KBM-7 (cell line): ENCODE data around the gene GSK3B.
"Not testable (repeated sequence)": the region's sequence is repeated elsewhere in the genome, so short reads cannot be mapped to it uniquely, and the experiment has no call there.

Experiments used
- DNase-seq: peaks from one replicate; pipeline ENCODE4 v3.0.0-alpha.2; 2015
- in situ Hi-C: fragments of 300-500 bp; cut with MboI; formaldehyde crosslinking; loops from 2 replicates; pipeline ENCODE4 v1.14.3; 2020; ENCODE audit warnings: low sequenced_read_pairs, low pct_unique_long_range_greater_than_20kb, mixed read lengths

GSK3B gene

DNA sequence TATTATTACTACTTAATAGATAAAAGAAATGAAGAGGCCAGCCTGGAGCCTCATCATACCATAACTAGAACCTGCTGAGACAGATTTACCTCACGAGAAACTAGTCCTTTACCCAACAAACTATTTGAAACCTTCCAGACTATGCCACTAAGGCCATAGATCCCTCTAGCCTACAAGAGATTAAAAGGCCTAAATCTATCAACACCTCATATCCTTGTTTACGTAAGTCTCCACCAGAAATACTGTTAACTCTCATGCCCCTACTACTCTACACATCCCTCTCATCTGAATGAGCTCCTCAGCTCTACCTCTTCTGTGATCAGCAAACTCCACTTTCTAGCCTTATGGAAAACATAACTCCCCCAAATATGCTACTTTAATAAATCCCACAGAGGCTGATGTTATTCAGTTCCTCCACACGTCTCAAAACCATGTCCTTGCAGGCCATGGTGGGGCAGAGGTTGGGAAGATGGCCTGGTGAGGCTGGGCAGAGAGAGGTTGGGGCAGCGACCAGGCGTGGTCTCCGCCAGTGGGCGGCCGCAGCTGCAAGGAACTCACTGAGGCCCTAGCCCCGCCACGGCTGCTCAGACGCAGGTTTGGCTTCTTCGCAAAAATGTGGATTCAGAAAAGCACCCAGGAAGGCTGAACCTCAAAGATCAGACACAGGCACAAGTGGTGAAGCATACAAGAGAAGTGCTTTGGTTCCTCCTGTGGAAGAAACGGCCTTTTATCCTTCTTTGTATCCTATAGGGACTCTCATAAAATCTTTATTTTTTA is 65.8 kb downstream of the GSK3B start:
- in situ Hi-C loops: no loop called here
- DNase-seq: no peak

DNA sequence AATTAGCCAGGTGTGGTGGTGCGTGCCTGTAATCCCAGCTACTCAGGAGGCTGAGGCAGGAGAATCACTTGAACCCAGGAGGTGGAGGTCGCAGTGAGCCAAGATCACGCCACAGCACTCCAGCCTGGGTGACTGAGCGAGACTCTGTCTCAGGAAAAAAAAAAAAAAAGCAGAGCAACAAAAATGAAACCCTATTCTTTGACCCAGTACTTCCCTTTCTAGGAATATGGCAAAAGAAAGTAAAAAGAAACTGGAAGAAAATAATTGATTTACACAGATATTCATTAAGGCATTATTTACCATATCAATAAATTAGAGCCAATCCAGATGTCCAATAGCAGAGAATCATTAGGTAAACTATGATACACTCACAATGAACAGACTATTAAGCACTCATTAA is 67.0 kb downstream of the GSK3B start:
- in situ Hi-C loops: no loop called here

DNA sequence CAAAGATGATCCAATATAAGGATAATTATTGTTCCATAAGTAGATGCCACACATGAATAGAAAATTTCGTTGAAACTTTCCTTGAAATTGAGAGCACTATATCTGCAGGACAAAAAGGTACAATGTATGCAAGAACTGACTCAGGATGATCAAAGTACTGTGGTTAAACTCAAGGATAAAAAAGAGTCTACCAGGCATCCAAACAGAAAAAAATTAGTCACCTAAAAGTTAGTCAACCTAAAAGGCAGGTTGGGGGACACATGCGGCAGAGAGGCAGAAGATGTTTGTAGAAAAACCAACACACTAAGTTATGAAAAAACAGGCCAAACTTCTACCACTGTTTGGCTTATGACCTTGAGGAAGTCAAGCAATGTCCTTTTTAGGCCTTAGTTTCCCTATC is 68.7 kb downstream of the GSK3B start:
- in situ Hi-C loops: no loop called here
- no peak for DNase-seq

More for the DNA sequence above, 67.0 kb downstream of the GSK3B start:
- DNase-seq: no peak

DNA sequence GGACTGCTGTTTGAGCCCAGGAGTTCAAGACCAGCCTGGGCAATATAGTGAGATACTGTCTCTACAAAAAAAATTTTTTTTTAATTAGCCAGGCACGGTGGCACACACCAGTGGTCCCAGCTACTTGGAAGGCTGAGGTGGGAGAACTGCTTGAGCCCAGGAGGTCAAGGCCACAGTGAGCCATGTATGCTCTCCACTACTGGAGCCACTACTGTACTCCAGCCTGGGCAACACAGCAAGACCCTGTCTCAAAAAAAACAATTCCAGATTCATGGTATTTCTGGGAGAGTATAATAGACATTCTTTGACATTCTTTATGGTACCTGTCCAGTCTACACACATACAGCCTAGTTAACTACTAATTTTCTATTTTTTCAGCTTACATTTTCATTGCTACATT is 70.1 kb downstream of the GSK3B start:
- no peak for DNase-seq

DNA sequence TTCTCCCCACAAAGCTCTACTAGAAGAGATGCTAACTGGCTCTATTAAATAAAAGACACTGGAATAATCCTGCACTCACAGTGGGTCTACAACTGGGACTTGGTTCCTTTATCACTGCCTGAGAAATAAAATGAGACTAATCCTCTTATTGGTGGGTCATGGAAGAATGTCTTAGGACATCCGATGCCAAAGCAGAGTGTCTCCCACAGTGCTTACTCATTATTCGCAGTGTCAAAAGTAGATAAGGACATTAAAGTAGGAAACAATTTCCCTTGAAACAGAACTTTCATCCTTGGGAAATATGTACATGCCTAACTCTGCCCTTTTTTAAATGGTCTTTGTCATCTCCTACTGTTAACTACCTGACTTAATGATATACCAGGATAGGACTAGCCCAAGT is 71.5 kb downstream of the GSK3B start:
- in situ Hi-C loops: no loop called here
- DNase-seq: no peak

More for the DNA sequence above, 70.1 kb downstream of the GSK3B start:
- in situ Hi-C loops: no loop called here

DNA sequence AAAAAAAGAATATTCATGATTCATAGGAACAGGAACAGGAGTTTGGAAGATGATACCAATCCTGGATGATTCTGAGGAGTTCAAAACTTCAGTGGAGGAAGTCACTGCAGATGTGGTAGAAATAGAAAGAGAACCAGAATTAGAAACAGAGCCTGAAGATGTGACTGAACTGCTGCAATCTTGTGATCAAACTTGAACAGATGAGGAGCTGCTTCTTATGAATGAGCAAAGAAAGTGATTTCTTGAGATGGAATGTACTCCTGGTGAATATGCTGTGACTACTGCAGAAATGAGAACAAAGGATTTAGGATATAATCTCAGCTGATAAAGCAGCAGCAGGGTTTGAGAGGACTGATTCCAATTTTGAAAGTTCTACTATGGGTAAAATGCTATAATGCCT is 72.7 kb downstream of the GSK3B start:
- DNase-seq: no peak
- in situ Hi-C loops: no loop called here

DNA sequence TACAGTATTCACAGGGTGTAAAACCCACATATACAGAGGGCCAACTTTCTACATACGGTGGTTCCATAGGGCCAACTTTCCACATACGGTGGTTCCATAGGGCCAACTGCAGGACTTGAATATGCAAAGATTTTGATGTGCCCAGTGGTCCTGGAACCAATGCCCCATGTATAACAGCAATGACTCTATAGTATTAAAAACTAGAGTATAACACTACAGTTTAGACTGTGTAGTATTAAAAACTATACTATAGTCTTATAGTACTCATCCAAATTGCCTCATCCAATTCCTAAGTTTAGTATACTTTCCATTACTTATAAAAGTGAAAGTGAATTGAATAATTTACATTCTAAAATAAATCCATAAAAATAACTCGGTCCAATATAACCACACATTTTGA is 75.9 kb downstream of the GSK3B start:
- in situ Hi-C loops: no loop called here
- DNase-seq: no peak

DNA sequence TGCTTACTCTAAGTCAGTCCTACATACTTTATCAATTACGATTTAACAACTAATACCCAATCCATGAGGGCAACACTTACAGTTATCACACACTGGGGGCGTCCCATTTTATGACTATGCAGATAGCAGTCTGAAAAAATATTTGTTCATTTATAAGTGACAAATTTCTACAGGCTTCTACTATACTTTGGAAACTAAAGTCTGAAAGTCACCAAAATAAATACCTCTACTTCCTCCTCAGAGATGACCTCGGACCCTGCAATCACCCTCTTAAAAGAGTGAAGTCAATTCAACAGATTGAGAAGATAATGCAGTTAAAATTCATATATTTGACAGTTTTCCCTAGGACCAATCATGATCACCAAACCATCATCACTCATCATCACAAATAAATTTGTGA is 76.6 kb downstream of the GSK3B start:
- DNase-seq: no peak
- in situ Hi-C loops: no loop called here

DNA sequence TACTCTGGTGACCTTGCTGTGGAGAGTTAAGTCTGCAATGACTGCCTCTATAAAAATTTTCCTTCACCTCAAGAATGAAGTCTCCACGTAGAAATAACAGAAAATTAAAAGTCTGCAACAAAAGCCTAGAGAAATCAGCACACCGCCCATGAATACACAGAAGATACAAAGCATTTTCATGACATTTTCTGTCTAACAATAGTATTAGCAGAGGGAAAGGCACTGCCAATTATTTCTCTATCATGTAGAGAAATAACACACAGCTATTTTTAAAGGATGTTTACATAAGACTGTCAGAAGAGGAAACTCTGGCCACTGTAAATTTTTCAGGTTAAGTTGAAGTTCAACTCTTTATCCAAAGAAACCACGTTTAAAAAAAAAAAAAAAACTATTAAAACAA is 80.8 kb downstream of the GSK3B start:
- no peak for DNase-seq
- in situ Hi-C loops: no loop called here

DNA sequence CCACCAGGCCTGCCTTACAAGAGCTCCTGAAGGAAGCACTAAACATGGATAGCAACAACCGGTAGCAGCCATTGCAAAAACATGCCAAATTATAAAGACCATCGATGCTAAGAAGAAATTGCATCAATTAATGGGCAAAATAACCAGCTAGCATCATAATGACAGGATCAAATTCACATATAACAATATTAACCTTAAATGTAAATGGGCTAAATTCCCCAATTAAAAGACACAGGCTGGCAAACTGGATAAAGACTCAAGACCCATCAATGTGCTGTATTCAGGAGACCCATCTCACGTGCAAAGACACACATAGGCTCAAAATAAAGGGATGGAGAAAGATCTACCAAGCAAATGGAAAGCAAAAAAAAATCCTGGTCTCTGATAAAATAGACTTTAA is 88.5 kb downstream of the GSK3B start:
- DNase-seq, in situ Hi-C loops: not testable (repeated sequence)

DNA sequence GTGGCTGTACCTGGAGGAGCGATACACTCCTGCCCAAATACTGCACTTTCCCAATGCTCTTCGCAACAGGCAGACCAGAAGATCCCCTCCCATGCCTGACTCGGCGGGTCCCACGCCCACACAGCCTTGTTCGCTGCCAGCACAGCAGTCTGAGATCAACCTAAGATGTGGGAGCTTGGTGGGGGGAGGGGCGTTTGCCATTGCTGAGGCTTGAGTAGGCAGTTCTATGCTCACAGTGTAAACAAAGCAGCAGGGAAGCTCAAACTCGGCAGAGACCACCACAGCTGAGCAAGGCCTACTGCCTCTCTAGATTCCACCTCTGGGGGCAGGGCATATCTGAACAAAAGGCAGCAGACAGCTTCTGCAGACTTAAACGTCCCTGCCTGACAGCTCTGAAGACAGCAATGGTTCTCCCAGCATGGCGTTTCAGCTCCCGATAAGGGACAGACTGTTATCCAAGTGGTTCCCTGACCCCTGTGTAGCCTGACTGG is 90.2 kb downstream of the GSK3B start:
- DNase-seq, in situ Hi-C loops: not testable (repeated sequence)

DNA sequence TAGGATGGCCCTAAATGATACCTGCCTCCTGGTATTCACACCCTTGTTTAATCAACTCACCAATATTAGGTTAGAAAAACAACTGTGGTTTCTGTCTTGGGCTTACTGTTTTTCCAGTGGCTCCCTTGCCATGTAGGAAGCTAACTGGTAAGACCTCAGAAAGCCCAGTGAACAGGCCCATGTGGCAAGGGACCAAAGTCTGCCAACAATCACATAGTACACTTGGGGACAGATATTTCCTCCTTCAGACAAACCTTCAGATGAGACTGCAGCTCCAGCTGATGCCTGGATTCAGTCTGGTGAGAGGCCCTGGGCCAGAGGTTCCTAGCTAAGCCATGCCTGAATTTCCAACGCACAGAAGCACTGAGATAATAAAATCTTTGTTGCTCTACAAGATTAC is 96.1 kb downstream of the GSK3B start:
- DNase-seq: no peak
- in situ Hi-C loops: no loop called here

DNA sequence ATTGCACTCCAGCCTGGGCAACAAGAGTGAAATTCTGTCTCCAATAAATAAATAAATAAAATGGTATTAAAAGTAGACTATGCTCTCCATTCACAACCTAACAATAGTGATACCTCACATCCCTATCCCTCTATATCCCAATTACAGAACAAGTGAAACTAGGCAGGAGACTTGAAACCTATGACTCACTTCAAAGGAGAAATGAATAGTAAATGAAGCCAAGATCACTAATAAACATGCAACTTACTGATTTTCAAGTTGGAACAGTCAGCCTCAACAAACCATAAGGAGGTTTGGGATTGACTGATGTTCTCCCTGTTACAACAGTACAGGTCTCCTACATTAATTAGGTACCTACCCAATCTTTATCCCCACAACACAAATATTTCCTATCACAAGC is 103.4 kb downstream of the GSK3B start:
- in situ Hi-C loops: no loop called here
- DNase-seq: no peak

DNA sequence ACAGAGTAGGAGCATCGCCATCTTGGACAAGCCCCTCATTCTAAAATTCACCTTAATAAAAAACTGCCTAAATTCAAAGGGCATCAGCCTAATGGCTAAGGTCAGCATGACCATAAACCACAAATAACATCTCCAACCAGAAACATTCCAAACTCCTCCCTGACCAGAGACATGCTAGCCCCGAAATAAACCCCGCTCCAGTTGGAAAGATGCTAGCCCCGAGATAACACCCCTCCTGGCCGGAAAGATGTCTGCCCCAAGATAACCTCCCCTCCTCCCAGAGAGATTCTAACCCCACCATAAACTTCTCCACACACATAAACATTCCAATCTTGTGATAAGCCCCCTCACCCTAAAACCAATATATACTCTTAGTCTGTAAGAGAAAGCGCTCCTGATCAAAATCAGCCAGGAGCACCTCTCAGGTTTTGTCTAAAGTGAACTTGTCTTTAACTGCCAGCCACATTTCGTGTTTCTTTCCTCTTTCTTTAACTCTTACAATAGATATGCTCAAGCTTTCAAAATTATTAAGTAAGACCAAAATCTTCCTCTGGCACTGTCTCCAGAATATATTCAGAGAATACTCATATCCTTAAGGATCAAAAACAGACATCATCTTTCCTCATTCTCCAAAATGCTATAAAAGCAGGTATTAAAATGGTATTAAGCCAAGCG is 104.1 kb downstream of the GSK3B start:
- no peak for DNase-seq
- in situ Hi-C loops: no loop called here

DNA sequence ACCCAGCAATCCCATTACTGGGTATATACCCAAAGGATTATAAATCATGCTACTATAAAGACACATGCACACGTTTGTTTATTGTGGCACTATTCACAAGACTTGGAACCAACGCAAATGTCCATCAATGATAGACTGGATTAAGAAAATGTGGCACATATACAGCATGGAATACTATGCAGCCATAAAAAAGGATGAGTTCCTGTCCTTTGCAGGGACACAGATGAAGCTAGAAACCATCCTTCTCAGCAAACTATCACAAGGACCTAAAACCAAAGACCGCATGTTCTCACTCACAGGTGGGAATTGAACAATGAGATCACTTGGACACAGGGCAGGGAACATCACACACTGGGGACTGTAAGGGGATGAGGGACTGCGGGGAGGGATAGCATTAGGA is 107.4 kb downstream of the GSK3B start:
- in situ Hi-C loops, DNase-seq: not testable (repeated sequence)

DNA sequence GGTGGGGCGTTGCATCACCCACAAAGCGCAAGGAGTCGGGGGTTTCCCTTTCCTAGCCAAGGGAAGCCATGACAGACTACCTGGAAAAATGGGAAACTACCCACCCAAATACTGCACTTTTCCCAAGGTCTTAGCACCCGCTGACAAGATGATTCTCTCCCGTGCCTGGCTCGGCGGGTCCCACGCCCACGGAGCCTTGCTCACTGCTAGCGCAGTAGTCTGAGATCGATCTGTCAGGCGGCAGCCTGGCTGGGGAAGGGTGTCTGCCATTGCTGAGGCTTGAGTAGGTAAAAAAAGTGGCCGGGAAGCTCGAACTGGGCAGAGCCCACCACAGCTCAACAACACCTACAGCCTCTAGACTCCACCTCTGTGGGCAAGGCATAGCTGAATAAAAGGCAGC is 112.9 kb downstream of the GSK3B start:
- DNase-seq: no peak
- in situ Hi-C loops: no loop called here

DNA sequence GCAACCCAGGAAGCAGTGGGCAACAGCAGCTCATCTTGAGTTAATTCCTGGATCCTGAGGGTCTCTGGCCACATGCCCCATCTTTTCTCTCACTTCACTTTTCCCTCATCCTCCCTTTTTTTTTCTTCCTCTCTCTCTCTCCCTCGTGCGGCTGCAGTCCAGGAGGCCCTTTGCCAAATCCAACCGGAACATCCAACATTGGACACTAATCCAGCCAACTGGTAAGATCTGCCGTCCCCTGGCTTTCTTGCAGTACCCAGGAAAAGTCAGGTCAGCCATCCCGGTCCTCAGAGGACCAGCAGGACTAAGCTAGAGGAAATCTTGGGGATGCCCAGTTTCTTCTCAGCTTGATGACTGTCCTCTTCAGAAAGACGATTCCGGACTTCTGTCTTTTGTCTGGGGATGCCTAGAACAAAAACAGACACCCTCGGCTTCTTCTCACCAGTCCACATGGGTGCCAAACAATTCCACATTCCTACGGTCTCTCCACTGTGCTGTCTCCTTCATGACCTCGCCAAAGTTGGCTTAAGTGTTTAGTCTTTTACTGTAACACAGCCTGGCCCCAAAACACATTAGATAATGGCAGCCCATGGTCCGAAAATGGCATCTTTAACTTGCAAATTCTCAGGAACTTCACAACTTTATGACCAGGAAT is 115.6 kb downstream of the GSK3B start:
- no peak for DNase-seq
- in situ Hi-C loops: no loop called here

DNA sequence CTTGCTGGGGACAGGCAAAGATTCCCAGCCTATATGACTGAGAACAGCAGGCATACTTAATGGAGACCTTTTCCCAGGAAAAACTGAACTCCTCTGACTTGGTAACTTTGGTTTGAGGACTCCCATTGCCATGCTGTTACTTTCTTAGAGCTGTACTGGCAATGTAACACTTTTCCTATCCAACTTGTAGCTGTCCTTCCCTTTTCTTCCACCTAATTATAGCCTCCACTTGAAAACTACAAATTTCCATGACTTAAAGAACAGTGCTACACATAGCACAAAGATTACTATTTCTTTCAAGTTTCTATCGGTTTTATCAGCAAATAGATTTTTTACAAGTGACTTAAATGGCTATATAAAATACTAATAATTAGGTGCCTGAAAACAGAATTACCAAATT is 116.9 kb downstream of the GSK3B start:
- DNase-seq: no peak
- in situ Hi-C loops: no loop called here

DNA sequence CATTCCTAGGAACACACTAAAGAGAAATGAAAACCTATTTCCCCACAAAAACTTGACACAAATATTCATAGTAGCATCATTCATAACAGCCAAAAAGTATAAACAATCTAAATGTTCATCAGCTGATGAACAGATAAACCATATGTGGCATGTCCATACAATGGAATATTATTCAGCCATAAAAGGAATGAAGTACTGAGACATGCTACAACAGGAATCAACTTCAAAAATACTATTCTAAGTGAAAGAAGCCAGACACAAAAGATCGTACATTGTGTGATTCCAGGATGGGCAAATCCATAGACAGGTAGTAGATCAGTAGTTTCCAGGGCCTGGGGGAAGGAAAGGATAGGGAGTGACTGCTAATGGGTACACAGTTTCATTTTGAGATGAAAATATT is 118.0 kb downstream of the GSK3B start:
- DNase-seq: no peak

DNA sequence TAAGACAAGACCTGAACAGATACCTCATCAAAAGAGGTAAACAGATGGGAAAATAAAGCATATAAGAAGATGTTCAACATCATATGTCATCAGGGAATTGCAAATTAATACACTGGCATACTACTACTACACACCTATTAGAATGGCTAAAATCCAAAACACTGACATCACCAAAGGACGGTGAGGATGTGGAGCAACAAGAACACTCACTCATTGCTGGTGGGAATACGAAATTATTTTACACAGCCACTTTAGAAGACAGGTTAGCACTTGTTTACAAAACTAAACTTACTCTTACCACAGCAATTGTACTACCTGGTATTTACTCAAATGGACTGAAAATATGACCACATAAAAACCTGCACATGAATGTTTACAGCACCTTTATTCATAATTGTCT is 119.6 kb downstream of the GSK3B start:
- in situ Hi-C loops: no loop called here
- no peak for DNase-seq

More for the DNA sequence above, 118.0 kb downstream of the GSK3B start:
- in situ Hi-C loops: no loop called here
